GM12878 (cell line): ENCODE measurements around the gene MVP. TPM values are rescaled to one million over a fixed set of nuclear protein-coding genes. Genes with fewer than 3 reads are reported as not detected.

ENCODE experiments used
- ATAC-seq: fragments of 200-7000 bp; cut with Tn5 transposase; 3 replicates; pipeline ENCODE4 v1.9.1; 2020; ENCODE audit warnings: mild to moderate bottlenecking, moderate library complexity
- BruUV-seq: library from RNA; stranded (reverse); fragments of 400-500 nt; replicated peaks from 2 replicates; lab custom pipeline; 2021; lab: Mats Ljungman, UMichigan
- CTCF ChIA-PET: fragments of 300-600 bp; sonication (Branson Sonifier 250); formaldehyde crosslinking; extraction: SDS; loops from one replicate; lab custom pipeline; 2021; ENCODE audit warnings: inconsistent platforms; lab: Yijun Ruan, JAX
- POLR2A ChIA-PET: fragments of 350-600 bp; formaldehyde crosslinking; extraction: SDS; loops from one replicate; lab custom pipeline; 2021; ENCODE audit warnings: inconsistent platforms; lab: Charles Lee
- RAD21 ChIA-PET: fragments of 300-600 bp; sonication (Branson Sonifier 250); formaldehyde crosslinking; loops from one replicate; lab custom pipeline; 2023; ENCODE audit warnings: antibody characterized with exemption; ENCODE audit not compliant: unreplicated experiment; lab: Charles Lee
- SMC1A ChIA-PET: fragments of 300-600 bp; sonication (Branson Sonifier 250); formaldehyde crosslinking; loops from one replicate; lab custom pipeline; 2023; ENCODE audit not compliant: unreplicated experiment, uncharacterized antibody; lab: Charles Lee
- DNase-seq: peaks from one replicate; pipeline ENCODE4 v3.0.0-alpha.2; 2011; ENCODE audit warnings: low read depth, low spot score
- FAIRE-seq: peaks from 3 replicates; lab custom pipeline; 2011; peaks lifted over from hg19 to GRCh38; lab: Jason Lieb, UNC
- H2AFZ ChIP-seq: 2 replicates; pipeline ENCODE4 v1.6.0; 2011; ENCODE audit warnings: low read depth, low read length, control low read depth; ENCODE audit not compliant: control insufficient read depth
- H3K27ac ChIP-seq: 2 replicates; pipeline ENCODE4 v1.5.1; 2011; ENCODE audit warnings: control low read depth; ENCODE audit not compliant: control insufficient read depth, insufficient read depth
- H3K27me3 ChIP-seq, 2 experiments: replicated peaks in 1 of 2; 2 replicates each; pipeline versions ENCODE4 v1.6.0 to v1.6.1; 2011; ENCODE audit warnings: low read length in 1 of 2; ENCODE audit not compliant: control insufficient read depth in 2 of 2, insufficient read depth in 2 of 2
- H3K36me3 ChIP-seq, 2 experiments: 2 replicates each; pipeline ENCODE4 v1.5.1; 2011; ENCODE audit warnings: low read length in 1 of 2; ENCODE audit not compliant: control insufficient read depth in 2 of 2, insufficient read depth in 2 of 2
- H3K4me1 ChIP-seq: 2 replicates; pipeline ENCODE4 v1.6.1; 2011; ENCODE audit warnings: mild to moderate bottlenecking, low read length, moderate library complexity, mixed read lengths; ENCODE audit not compliant: control insufficient read depth, insufficient read depth
- H3K4me2 ChIP-seq: 2 replicates; pipeline ENCODE4 v1.6.0; 2011; ENCODE audit warnings: control low read depth; ENCODE audit not compliant: control insufficient read depth, insufficient read depth
- H3K4me3 ChIP-seq: fragments of 200-600 bp; sonication (generic); 2 replicates; pipeline ENCODE4 v1.5.1; 2016
- H3K79me2 ChIP-seq: 2 replicates; pipeline ENCODE4 v1.6.0; 2011; ENCODE audit warnings: low read length; ENCODE audit not compliant: control insufficient read depth, insufficient read depth
- H3K9ac ChIP-seq: 2 replicates; pipeline ENCODE4 v1.8.0; 2011; ENCODE audit warnings: low read length, control low read depth, mixed read lengths; ENCODE audit not compliant: control insufficient read depth, insufficient read depth
- H3K9me3 ChIP-seq: replicated peaks from 3 replicates; pipeline ENCODE4 v1.5.1; 2011; ENCODE audit warnings: mild to moderate bottlenecking, low read length; ENCODE audit not compliant: control insufficient read depth, insufficient read depth
- H4K20me1 ChIP-seq: 2 replicates; pipeline ENCODE4 v1.6.0; 2011; ENCODE audit not compliant: control insufficient read depth, insufficient read depth
- ASH2L ChIP-seq: fragments of 300-600, 200-600 bp; sonication (generic); IDR thresholded peaks from 2 replicates; pipeline ENCODE4 v1.6.1; 2017; ENCODE audit warnings: low read depth, mild to moderate bottlenecking, borderline replicate concordance
- CTCF ChIP-seq, 3 experiments: IDR thresholded peaks in 2 of 3; conservative IDR thresholded peaks in 1 of 3; 2 replicates each; pipeline ENCODE4 v1.5.1; 2011; ENCODE audit warnings: low read depth in 3 of 3, low read length in 3 of 3, mild to moderate bottlenecking in 3 of 3, control low read depth in 2 of 3, moderate library complexity in 2 of 3, inconsistent platforms in 1 of 3, mixed read lengths in 1 of 3; ENCODE audit not compliant: control insufficient read depth in 2 of 3, insufficient read depth in 1 of 3; ENCODE audit errors: extremely low read depth in 1 of 3
- E2F8 ChIP-seq: fragments of 450-650 bp; IDR thresholded peaks from 2 replicates; pipeline ENCODE4 v1.6.1; 2018; ENCODE audit warnings: mild to moderate bottlenecking, low read depth, moderate library complexity; ENCODE audit not compliant: partially characterized antibody
- HDAC2 ChIP-seq: fragments of 200-600 bp; sonication (generic); IDR thresholded peaks from 2 replicates; pipeline ENCODE4 v1.6.1; 2017
- NBN ChIP-seq: fragments of 450-650 bp; IDR thresholded peaks from 2 replicates; pipeline ENCODE4 v1.6.1; 2016
- NR2C1 ChIP-seq: fragments of 450-650 bp; IDR thresholded peaks from 2 replicates; pipeline ENCODE4 v1.6.1; 2017; ENCODE audit warnings: antibody characterized with exemption, mild to moderate bottlenecking, moderate library complexity
- PML ChIP-seq: IDR thresholded peaks from 2 replicates; pipeline ENCODE4 v1.6.1; 2012; ENCODE audit warnings: low read length, inconsistent platforms
- SMC3 ChIP-seq: IDR thresholded peaks from 2 replicates; pipeline ENCODE4 v1.6.1; 2011; ENCODE audit warnings: low read length, improper control_type of control experiment, borderline replicate concordance
- ZBTB33 ChIP-seq: fragments of 450-650 bp; IDR thresholded peaks from 2 replicates; pipeline ENCODE4 v1.6.1; 2017; ENCODE audit warnings: mild to moderate bottlenecking
- WGBS: methylation state at CpG from one replicate; pipeline ENCODE4 v1.1.6; 2016; ENCODE audit warnings: low lambda C conversion rate; ENCODE audit not compliant: insufficient replicate concordance, insufficient coverage; ENCODE audit errors: missing lambda C conversion rate; 5-methylcytosine and 5-hydroxymethylcytosine counted together
- in situ Hi-C: fragments of 300-500 bp; cut with MboI; formaldehyde crosslinking; loops from 9 replicates; pipeline ENCODE4 v1.14.3; 2018; ENCODE audit warnings: mixed read lengths
- intact Hi-C: fragments of 100-400 bp; cut with micrococcal nuclease; formaldehyde crosslinking; loops from one replicate; pipeline ENCODE4 v1.14.2; 2022; ENCODE audit not compliant: unreplicated experiment
- polyA plus RNA-seq, 11 experiments: library from polyadenylated mRNA; depleted of rRNA in 4 of 11; unstranded in 6 of 11; stranded (reverse) in 5 of 11; fragments of >200 nt; fragmentation: Nextera tagmentation in 4 of 11; fragmentation: Illumina TruSeq in 1 of 11; extraction: Ambion mirVana in 4 of 11; extraction: Trizol in 1 of 11; gene quantifications; 1 replicate in 1 of 11; 2 replicates in 10 of 11; pipeline versions ENCODE4 v1.2.1 to v1.2.3, GENCODE V29; 2011 to 2016; ENCODE audit warnings: inconsistent platforms in 2 of 11, missing spikeins in 2 of 11, low read depth in 1 of 11
- total RNA-seq, 4 experiments: library from RNA; depleted of rRNA in 3 of 4; stranded (reverse); fragments of >200 nt in 3 of 4; fragmentation: Illumina TruSeq in 1 of 4; extraction: Trizol in 1 of 4; gene quantifications; 2 replicates each; pipeline versions ENCODE4 v1.2.1 to v1.2.3, GENCODE V29; 2013 to 2021
- TF ChIP-seq, protein P1 (sequence below): fragments of 450-650 bp; IDR thresholded peaks from 2 replicates; pipeline ENCODE4 v1.6.1; 2017; ENCODE audit warnings: mild to moderate bottlenecking, moderate library complexity

The MVP gene
- total and polyA plus RNA-seq, 10 of the 15 experiments (the other 5 are each of a cell fraction or from before 2014, with no cell fraction given): 0.98 to 74.2 (median 54.7) TPM

- POLR2A ChIA-PET: interaction anchor here (0.6 to 3.3 kb wide), 17 partner anchors 9 to 276 kb away, joined by 3 to 24 read pairs (median 4); partner anchors contain the start of genes ALDOA and MAZ
- DNase-seq (peak; percentile 97), ATAC-seq (peak; percentile 98), FAIRE-seq (peak; percentile 56)
- Histone ChIP-seq H3K79me2 (peaks cover 49% of the 10 kb centered on the region), H2AFZ (peak within 1 kb of the TSS; percentile 94), H4K20me1 (no peaks in the 10 kb centered on the region), H3K9ac (peak within 1 kb of the TSS; percentile 89), H3K4me2 (peak within 1 kb of the TSS; percentile 87), H3K27me3 (no peaks in the 10 kb centered on the region), H3K27ac (peak within 1 kb of the TSS; percentile 95), H3K9me3 (no peaks in the 10 kb centered on the region), H3K36me3 (peaks cover 0 to 2% of the 10 kb centered on the region in 2 experiments; a peak in 2 of 4 replicates), H3K4me1 (peaks cover 9% of the 10 kb centered on the region; the same call in 1 of the 2 replicates), H3K4me3 (peak within 1 kb of the TSS; percentile 93)
- RAD21 ChIA-PET: interaction anchor here (0.6 to 1.7 kb wide), 18 partner anchors 12 to 223 kb away, joined by 3 to 8 read pairs (median 3); partner anchors contain the start of gene TAOK2
- SMC1A ChIA-PET: interaction anchor here (0.6 to 6.4 kb wide), 13 partner anchors 13 to 288 kb away, joined by 3 to 38 read pairs (median 5); partner anchors contain the start of gene PAGR1
- BruUV-seq: no TSS peak
- CTCF ChIA-PET: interaction anchor here (0.8 to 5.3 kb wide), 23 partner anchors 9 to 265 kb away, joined by 3 to 32 read pairs (median 4); partner anchors contain the start of genes MVP, PAGR1 and ZG16
- intact Hi-C loops (loop anchor here (1.0 to 5.0 kb wide), 2 partner anchors 15 to 88 kb away; no protein-coding TSS in a partner anchor), in situ Hi-C loops (no loop called here)
- WGBS: 1% methylated on average over 61 of the region's 67 CpGs
- TF ChIP-seq NR2C1 (peak; percentile 69), NBN (peak; percentile 89; the same call in 1 of the 2 replicates), ASH2L (no peak), CTCF (IDR thresholded peaks at IDR 0.05 in 2 of 3, conservative IDR thresholded peaks at IDR 0.05 in 1 of 3; ENCODE audit: control insufficient read depth in 2 of 3, extremely low read depth in 1 of 3, insufficient read depth in 1 of 3, low read depth in 3 of 3, low read length in 3 of 3) (peak; percentile 79 to 92 (median 89)), PML (peak; percentile 76), SMC3 (peak; percentile 52), HDAC2 (no peak), E2F8 (peak; percentile 45), ZBTB33 (no peak)
- TF ChIP-seq, protein P1, sequence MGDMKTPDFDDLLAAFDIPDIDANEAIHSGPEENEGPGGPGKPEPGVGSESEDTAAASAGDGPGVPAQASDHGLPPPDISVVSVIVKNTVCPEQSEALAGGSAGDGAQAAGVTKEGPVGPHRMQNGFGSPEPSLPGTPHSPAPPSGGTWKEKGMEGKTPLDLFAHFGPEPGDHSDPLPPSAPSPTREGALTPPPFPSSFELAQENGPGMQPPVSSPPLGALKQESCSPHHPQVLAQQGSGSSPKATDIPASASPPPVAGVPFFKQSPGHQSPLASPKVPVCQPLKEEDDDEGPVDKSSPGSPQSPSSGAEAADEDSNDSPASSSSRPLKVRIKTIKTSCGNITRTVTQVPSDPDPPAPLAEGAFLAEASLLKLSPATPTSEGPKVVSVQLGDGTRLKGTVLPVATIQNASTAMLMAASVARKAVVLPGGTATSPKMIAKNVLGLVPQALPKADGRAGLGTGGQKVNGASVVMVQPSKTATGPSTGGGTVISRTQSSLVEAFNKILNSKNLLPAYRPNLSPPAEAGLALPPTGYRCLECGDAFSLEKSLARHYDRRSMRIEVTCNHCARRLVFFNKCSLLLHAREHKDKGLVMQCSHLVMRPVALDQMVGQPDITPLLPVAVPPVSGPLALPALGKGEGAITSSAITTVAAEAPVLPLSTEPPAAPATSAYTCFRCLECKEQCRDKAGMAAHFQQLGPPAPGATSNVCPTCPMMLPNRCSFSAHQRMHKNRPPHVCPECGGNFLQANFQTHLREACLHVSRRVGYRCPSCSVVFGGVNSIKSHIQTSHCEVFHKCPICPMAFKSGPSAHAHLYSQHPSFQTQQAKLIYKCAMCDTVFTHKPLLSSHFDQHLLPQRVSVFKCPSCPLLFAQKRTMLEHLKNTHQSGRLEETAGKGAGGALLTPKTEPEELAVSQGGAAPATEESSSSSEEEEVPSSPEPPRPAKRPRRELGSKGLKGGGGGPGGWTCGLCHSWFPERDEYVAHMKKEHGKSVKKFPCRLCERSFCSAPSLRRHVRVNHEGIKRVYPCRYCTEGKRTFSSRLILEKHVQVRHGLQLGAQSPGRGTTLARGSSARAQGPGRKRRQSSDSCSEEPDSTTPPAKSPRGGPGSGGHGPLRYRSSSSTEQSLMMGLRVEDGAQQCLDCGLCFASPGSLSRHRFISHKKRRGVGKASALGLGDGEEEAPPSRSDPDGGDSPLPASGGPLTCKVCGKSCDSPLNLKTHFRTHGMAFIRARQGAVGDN: peak; percentile 32; the same call in 1 of the 2 replicates
These were observed 29.9 kb upstream of the MVP start, which contains the start of gene KIF22 for GRCh38 chr16:29790183-29790948. KIF22 (plus strand) TSS chr16:29790751; CDS start chr16:29790760, 9 bp downstream.
